22Rv1 (cell line): ENCODE results near the gene COG5.

ENCODE experiments used
- CTCF ChIP-seq: fragments of 450-650 bp; IDR thresholded peaks from 2 replicates; pipeline ENCODE4 v1.5.1; 2017; ENCODE audit warnings: mild to moderate bottlenecking
- ZFX ChIP-seq: fragments of 450-650 bp; IDR thresholded peaks from 2 replicates; pipeline ENCODE4 v1.6.1; 2017; ENCODE audit warnings: antibody characterized with exemption, borderline replicate concordance

GRCh38 chr7:107502797-107503196 is 60.9 kb downstream of the COG5 start:
- no peak for TF ChIP-seq CTCF
- no peak for TF ChIP-seq ZFX
